HG02884 (cell line): ENCODE measurements around the gene ASTN2.
A peak's percentile ranks its signal among the peaks of the same experiment; 100 is the strongest.

Experiments used
- ATAC-seq: cut with Tn5 transposase; IDR thresholded peaks from one replicate; pipeline ENCODE4 v1.9.1; 2021; ENCODE audit warnings: mild to moderate bottlenecking, moderate library complexity; ENCODE audit not compliant: unreplicated experiment

The ASTN2 gene

GRCh38 chr9:117126871-117127270 lies 288.0 kb downstream of the ASTN2 start:
- no peak for ATAC-seq

DNA sequence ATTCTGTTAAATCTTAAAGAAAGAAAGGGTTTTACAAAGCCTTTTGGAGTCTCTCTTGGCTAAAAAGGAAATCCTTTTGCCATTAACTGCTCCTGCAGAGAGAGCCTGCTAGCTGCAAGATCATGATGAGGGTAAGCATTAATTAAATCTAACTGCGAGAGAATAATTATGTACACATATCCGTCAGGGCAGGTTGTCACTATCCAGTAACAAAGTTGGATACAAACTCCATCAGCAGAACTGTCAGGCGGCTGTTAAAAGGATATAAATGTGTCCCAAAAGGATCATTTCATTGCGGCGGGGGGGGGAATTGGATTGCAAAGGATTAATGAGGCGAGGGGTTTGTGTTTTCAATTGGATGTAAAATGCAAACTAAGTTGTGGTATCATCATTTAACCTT lies 289.3 kb downstream of the ASTN2 start:
- no peak for ATAC-seq

GRCh38 chr9:117123729-117124128 lies 291.1 kb downstream of the ASTN2 start:
- no peak for ATAC-seq

- ATAC-seq, result no peak
Measured at GRCh38 chr9:117122953-117123352, 291.9 kb downstream of the ASTN2 start.

DNA sequence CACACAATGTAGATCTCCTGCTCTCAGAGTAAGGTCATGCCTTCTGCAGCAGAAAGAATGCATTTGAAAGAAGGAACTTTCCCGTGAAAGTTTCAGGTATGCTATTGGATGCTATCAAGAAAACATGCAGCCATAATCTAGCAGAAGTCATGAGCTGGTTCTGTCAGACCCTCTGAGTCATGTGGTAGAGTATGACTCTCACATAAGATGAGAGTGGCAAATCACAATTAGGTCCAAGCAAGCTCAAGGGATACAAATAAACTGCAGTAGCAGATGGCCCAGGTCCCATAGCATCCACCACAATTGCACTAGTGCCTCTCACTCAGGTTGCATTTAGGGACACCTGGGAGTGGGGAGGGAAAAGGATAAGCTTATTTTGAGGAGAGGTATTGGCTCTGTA lies 292.8 kb downstream of the ASTN2 start:
- ATAC-seq, result no peak

GRCh38 chr9:117121316-117121715 lies 293.5 kb downstream of the ASTN2 start:
- ATAC-seq, result no peak

- no peak for ATAC-seq
Measured at GRCh38 chr9:117120061-117120460, 294.8 kb downstream of the ASTN2 start.

DNA sequence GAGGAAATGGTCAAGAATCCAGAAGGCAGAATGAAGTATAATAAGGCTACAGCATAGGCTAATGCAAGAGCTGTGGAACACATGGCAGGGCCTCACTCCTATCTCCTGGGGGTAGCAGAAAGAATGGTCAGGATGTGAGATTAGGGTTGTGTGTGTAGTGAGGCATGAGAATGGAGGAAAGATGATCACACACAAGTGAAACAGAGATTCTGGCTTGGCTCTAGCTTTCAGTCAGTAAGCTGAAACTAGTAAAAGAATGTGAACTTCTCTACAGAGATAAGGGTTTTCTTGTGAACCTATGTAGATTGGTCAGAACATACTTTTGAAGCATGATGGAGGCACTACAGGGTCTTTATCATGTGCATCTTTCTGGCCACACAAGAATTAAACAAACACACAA lies 298.8 kb downstream of the ASTN2 start:
- peak; percentile 91 for ATAC-seq

GRCh38 chr9:117114768-117115167 lies 300.1 kb downstream of the ASTN2 start:
- no peak for ATAC-seq

- no peak for ATAC-seq
Measured at GRCh38 chr9:117104716-117105495, 310.0 kb downstream of the ASTN2 start.

GRCh38 chr9:117104206-117104605 lies 310.7 kb downstream of the ASTN2 start:
- ATAC-seq, result no peak

DNA sequence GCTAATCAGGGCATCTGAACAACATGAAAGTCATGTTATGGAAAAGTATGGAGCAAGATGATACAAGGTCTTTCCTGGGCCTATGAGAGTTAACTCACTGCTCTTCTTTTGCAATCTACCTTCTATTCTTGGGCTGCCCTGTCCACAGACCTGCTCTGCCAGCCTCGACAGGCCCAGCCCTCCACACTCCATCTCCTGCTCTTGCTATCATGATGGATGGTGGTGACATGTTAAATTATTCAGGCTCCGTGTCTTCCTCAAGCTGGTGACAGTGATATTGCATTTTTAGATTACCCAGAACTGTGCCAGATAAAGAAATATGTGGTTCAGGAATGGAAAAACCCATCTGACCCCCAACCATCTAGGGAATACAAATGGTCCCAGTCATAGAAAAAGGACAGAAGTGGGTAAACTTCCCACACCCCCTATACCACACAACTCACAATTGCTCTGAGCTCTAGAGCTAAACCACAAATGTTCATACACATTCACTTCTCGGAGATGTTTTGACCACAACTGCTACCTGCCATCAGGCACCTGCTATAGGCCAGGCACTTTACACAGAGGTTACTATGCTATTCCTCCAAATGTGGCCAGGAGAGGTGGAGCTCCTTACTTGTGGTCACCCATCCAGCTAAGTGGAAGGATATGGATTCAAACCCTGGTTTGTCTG lies 311.3 kb downstream of the ASTN2 start:
- ATAC-seq, result no peak

- ATAC-seq, result no peak
Measured at GRCh38 chr9:117101008-117101407, 313.8 kb downstream of the ASTN2 start.

DNA sequence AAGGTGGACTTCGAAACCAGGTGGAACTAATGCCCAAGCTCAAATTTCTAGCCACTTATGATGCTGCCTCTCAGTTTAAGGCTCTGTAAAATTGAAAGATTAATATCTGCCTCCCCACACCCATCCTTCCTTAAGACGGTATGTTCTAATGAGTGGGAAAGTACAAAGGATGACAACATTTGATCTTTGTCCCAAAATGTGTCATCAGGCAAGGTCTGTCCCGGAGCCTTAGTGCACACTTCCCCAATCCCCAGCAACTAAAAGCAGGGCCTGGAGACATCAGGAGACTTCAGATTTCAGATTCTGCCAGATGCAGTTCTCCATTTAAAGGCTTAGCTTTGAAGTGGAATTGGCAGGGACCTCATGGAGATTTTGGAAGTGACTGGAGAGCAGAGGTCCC lies 316.5 kb downstream of the ASTN2 start:
- ATAC-seq, result no peak

GRCh38 chr9:117097761-117098160 lies 317.1 kb downstream of the ASTN2 start:
- no peak for ATAC-seq

DNA sequence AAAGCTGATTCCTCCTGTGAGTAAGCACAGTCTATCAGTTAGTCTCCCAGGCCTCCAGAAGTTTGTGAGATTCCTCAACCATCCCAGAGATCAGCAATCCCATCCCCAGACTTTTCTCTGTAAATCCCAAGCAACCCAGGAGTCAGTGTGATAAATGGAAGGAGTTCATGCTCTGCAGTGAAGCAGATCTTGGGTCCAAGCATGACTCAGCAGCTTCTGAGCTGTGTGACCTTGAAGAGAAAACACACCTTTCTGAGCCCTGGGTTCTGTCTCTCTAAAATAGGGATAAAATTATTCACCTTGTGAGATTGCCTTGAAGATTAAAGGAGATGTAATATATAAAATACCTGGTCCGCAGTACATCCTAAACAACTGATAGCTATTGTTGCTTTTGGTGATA lies 318.7 kb downstream of the ASTN2 start:
- no peak for ATAC-seq

GRCh38 chr9:117095081-117095480 lies 319.8 kb downstream of the ASTN2 start:
- no peak for ATAC-seq

DNA sequence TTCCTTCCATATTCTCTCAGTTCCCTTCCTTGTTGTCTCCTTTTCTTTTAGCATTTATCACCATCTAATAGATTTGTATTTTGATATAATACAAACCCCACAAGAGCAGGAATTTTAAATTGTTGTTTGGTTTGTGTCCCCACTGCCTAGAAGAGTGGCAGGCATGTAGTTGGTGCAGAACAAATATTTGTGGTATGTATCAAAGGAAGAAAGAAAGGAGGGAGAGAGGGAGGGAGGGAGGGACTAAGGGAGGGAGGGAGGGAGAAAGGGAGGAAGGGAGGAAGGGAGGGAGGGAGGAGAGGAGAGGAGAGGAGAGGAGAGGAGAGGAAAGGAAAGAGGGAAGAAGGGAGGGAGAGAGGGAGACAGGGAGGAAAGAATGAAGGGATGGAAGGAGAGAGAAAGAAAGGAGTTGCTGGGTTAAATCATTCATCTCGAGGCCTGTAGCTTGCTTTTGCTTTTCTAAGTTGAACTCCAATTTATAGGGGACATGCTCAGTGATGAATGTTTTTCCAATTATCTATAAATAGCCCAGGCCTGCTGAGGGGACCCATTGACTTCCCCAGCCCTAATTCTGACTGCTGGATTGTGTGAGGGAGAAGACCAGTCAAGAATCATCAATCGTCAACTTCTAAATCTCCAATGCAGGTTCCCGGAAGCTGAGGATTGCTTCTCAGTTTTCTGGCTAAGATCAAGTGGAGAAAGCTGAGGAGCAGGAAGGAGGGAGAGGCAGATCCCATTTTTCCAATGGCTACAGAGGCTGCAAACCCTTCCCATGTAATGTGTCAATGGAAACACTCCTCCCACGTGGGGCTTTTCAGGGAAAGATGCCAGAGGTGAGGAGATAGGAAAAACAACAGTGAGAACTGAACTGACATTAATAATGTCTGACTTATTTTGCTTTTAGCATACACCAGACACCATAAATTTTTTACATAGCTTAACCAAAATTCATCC lies 320.7 kb downstream of the ASTN2 start:
- ATAC-seq, result no peak

GRCh38 chr9:117092582-117092981 lies 322.3 kb downstream of the ASTN2 start:
- ATAC-seq, result no peak

- ATAC-seq, result no peak
Measured at GRCh38 chr9:117091529-117091928, 323.3 kb downstream of the ASTN2 start.

DNA sequence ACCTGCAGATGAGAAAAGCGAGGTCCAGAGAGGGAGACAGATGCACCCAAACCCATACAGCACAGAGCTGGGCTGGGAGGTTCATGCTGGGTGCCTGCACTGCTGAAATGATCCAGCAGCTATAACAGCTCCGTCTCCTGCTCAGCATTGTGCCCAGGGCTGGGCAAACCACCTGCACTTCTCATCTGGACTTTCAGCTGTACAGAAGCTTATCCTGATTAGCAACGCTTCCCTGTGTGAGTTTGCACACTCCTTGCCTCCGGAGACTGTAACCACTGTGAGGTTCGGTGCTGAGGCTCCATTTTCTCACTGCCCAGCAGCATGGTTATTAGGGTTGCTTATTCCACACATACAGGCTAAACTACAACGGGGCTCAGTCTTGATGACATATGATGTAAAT lies 326.1 kb downstream of the ASTN2 start:
- ATAC-seq, result no peak
